SU-DHL-6 (cell line): Measurements from ENCODE around the gene COL5A1.

ENCODE experiments used
- EZH2phosphoT487 ChIP-seq: fragments of 200-600 bp; sonication (generic), shearing (Covaris generic); conservative IDR thresholded peaks from 2 replicates; pipeline ENCODE4 v1.6.1; 2018; ENCODE audit warnings: mild to moderate bottlenecking, antibody characterized with exemption, low read length, moderate library complexity, mixed read lengths
- TF ChIP-seq, protein P1 (sequence below): fragments of 200-600 bp; sonication (generic); IDR thresholded peaks from one replicate; pipeline ENCODE4 v1.5.1; 2017; ENCODE audit warnings: antibody characterized with exemption, mild to moderate bottlenecking, low read length, moderate library complexity; ENCODE audit not compliant: insufficient read depth, poor library complexity, severe bottlenecking

DNA sequence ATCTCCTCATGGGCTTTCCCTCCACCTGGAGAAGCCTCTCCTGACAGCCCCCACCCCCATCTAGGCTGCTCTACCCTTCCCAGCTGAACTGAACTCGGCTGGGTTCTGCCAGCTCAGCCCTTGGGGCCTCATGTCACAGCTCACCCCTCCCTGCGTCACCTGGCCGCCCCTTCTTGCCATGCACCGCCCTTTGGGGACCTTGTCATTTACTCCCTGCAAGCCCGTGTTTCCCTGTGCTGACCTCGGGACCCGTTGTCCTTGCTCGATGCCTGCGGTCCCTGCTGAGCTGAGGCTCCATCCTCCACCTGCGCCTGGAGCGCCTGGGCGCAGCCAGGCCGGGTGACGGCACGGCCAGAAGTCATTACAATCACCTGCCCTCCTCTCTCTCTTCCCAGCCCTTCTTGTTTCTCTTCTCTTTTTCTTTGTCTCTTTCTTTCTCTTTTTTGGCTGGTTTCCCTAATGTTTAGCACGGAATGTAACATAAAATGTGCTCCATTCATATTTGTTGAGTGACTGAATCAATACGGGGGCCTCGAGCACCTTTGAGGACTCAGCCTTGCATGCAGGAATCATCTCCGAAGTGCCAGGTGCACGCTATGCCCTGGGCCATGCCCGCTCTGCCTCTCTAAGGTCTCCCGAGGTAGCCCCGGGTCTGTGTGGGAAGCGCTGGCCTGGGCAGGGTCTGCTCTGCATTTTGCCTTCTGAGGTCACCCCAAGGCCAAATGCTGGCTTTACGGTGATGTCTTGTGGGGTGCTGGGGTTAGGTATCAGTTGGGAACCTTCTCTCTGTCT, 48.1 kb upstream of the COL5A1 start:
- TF ChIP-seq, protein P1, sequence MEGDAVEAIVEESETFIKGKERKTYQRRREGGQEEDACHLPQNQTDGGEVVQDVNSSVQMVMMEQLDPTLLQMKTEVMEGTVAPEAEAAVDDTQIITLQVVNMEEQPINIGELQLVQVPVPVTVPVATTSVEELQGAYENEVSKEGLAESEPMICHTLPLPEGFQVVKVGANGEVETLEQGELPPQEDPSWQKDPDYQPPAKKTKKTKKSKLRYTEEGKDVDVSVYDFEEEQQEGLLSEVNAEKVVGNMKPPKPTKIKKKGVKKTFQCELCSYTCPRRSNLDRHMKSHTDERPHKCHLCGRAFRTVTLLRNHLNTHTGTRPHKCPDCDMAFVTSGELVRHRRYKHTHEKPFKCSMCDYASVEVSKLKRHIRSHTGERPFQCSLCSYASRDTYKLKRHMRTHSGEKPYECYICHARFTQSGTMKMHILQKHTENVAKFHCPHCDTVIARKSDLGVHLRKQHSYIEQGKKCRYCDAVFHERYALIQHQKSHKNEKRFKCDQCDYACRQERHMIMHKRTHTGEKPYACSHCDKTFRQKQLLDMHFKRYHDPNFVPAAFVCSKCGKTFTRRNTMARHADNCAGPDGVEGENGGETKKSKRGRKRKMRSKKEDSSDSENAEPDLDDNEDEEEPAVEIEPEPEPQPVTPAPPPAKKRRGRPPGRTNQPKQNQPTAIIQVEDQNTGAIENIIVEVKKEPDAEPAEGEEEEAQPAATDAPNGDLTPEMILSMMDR, result no peak
- TF ChIP-seq EZH2phosphoT487, result no peak
